MM.1S (cell line): ENCODE results near the gene POTEH.
"Not testable (repeated sequence)": the region's sequence is repeated elsewhere in the genome, so short reads cannot be mapped to it uniquely, and the experiment has no call there.

Experiments used
- EZH2 ChIP-seq: fragments of 300-600 bp; sonication (generic); optimal IDR thresholded peaks from 2 replicates; pipeline ENCODE3; 2017; ENCODE audit warnings: low read depth, mild to moderate bottlenecking, antibody characterized with exemption, low read length, mixed read lengths
- TF ChIP-seq, protein P1 (sequence below): fragments of 300-600 bp; sonication (generic); IDR thresholded peaks from 2 replicates; pipeline ENCODE4 v1.5.1; 2016; ENCODE audit warnings: antibody characterized with exemption, low read length, mixed read lengths

DNA sequence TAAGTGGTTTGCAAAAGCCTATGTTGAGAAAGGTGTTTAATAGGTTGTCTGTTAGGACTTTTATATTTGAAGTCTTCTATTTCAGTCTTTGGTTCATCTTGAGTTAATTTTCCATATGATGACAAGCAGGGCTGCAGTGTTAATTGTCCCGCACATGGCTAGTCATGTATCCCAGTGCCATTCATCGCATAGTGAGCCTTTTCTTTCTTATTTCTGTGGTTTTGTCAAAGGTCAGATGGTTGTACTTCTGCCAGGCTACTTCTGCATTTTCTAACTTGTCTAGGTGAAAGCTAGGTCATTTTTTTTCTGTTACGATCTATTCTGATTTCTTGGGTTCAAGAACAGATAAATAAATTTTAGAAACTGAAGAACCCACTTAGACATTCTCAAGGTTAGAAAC is 5.7 kb upstream of the POTEH start:
- TF ChIP-seq, protein P1, sequence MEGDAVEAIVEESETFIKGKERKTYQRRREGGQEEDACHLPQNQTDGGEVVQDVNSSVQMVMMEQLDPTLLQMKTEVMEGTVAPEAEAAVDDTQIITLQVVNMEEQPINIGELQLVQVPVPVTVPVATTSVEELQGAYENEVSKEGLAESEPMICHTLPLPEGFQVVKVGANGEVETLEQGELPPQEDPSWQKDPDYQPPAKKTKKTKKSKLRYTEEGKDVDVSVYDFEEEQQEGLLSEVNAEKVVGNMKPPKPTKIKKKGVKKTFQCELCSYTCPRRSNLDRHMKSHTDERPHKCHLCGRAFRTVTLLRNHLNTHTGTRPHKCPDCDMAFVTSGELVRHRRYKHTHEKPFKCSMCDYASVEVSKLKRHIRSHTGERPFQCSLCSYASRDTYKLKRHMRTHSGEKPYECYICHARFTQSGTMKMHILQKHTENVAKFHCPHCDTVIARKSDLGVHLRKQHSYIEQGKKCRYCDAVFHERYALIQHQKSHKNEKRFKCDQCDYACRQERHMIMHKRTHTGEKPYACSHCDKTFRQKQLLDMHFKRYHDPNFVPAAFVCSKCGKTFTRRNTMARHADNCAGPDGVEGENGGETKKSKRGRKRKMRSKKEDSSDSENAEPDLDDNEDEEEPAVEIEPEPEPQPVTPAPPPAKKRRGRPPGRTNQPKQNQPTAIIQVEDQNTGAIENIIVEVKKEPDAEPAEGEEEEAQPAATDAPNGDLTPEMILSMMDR, result not testable (repeated sequence)
- not testable (repeated sequence) for TF ChIP-seq EZH2
